PFSK-1 (cell line): ENCODE results near the gene CXCL17.

ENCODE experiments used
- FOXP2 ChIP-seq: optimal IDR thresholded peaks from 2 replicates; pipeline ENCODE3; 2011; ENCODE audit warnings: borderline replicate concordance, control low read depth, inconsistent platforms; ENCODE audit not compliant: insufficient read depth; ENCODE audit errors: extremely low read length, extremely low read depth
- POLR2AphosphoS5 ChIP-seq: IDR thresholded peaks from 2 replicates; pipeline ENCODE4 v1.6.1; 2012; ENCODE audit warnings: low read depth, mild to moderate bottlenecking, control low read depth, low read length, moderate library complexity
- SIN3A ChIP-seq: IDR thresholded peaks from 2 replicates; pipeline ENCODE4 v1.6.1; 2012; ENCODE audit warnings: mild to moderate bottlenecking, low read length, moderate library complexity, borderline replicate concordance; ENCODE audit not compliant: insufficient read depth
- TAF1 ChIP-seq: IDR thresholded peaks from 2 replicates; pipeline ENCODE4 v1.6.1; 2012; ENCODE audit warnings: low read length, control low read depth, borderline replicate concordance; ENCODE audit not compliant: insufficient read depth
- TF ChIP-seq, protein P1 (sequence below), 2 experiments: IDR thresholded peaks; 2 replicates each; pipeline versions ENCODE4 v1.6.1 to v1.8.0; 2011 to 2012; ENCODE audit warnings: low read depth in 2 of 2, low read length in 2 of 2, control low read depth in 1 of 2, inconsistent platforms in 1 of 2, mild to moderate bottlenecking in 1 of 2, moderate library complexity in 1 of 2; ENCODE audit not compliant: insufficient read depth in 1 of 2

Gene CXCL17

DNA sequence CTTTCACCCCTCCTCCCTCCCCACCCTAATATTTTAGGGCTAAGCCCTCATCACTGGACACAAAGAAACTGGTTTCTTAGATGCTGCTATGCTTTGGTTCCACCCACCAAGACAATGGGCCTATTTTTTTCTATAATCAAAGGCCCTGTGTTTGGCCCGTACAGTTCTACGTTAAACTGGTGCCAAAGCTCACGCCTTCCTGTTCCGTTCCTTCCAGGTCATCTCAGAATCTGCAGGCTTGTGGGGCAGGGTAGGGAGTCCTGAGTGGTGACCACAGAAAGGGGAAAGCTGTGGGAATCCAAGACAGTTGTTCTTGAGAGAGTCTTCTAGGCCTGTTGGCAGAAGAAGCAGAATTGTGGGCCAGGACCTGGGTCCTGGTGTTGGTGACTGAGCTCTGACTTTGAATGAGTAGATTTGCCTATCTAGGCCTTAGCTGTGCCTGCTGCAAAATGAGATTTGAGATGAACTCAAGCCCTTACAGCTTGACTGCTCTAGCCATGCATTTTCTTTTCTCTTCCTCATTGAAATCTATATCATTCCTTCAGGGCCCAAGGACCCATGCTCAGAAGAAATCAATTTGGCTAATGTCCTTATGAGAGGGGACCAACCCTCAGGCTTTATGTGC lies 19.1 kb upstream of the CXCL17 start:
- no peak for TF ChIP-seq POLR2AphosphoS5

DNA sequence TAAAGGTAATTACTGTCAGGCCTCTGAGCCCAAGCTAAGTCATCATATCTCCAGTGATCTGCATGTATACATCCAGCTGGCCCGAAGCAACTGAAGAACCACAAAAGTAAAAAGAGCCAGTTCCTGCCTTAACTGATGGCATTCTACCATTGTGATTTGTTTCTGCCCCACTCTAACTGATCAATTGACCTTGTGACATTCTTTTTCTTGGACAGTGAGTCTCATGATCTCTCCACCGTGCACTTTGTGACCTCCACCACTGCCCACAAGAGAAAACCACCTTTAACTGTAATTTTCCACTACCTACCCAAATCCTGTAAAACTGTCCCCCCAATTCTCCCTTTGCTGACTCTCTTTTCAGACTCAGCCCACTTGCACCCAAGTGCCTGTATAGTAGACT lies 17.2 kb upstream of the CXCL17 start:
- TF ChIP-seq FOXP2 = no peak
- TF ChIP-seq, protein P1, sequence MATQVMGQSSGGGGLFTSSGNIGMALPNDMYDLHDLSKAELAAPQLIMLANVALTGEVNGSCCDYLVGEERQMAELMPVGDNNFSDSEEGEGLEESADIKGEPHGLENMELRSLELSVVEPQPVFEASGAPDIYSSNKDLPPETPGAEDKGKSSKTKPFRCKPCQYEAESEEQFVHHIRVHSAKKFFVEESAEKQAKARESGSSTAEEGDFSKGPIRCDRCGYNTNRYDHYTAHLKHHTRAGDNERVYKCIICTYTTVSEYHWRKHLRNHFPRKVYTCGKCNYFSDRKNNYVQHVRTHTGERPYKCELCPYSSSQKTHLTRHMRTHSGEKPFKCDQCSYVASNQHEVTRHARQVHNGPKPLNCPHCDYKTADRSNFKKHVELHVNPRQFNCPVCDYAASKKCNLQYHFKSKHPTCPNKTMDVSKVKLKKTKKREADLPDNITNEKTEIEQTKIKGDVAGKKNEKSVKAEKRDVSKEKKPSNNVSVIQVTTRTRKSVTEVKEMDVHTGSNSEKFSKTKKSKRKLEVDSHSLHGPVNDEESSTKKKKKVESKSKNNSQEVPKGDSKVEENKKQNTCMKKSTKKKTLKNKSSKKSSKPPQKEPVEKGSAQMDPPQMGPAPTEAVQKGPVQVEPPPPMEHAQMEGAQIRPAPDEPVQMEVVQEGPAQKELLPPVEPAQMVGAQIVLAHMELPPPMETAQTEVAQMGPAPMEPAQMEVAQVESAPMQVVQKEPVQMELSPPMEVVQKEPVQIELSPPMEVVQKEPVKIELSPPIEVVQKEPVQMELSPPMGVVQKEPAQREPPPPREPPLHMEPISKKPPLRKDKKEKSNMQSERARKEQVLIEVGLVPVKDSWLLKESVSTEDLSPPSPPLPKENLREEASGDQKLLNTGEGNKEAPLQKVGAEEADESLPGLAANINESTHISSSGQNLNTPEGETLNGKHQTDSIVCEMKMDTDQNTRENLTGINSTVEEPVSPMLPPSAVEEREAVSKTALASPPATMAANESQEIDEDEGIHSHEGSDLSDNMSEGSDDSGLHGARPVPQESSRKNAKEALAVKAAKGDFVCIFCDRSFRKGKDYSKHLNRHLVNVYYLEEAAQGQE (IDR thresholded peaks at IDR 0.05; ENCODE audit: insufficient read depth in 1 of 2, low read depth in 2 of 2, low read length in 2 of 2) = no peak
- no peak for TF ChIP-seq POLR2AphosphoS5
- TF ChIP-seq SIN3A = no peak

- TF ChIP-seq TAF1 (no peak), FOXP2 (no peak), POLR2AphosphoS5 (no peak), SIN3A (no peak)
- TF ChIP-seq, protein P1 (IDR thresholded peaks at IDR 0.05; ENCODE audit: insufficient read depth in 1 of 2, low read depth in 2 of 2, low read length in 2 of 2) = no peak
These were observed 12.9 kb upstream of the CXCL17 start for GRCh38 chr19:42455621-42456081.

- TF ChIP-seq SIN3A = no peak
- TF ChIP-seq TAF1 = no peak
- TF ChIP-seq POLR2AphosphoS5 = no peak
- TF ChIP-seq, protein P1 (IDR thresholded peaks at IDR 0.05; ENCODE audit: insufficient read depth in 1 of 2, low read depth in 2 of 2, low read length in 2 of 2) = no peak
- TF ChIP-seq FOXP2 = no peak
These were observed 12.3 kb upstream of the CXCL17 start for GRCh38 chr19:42455086-42455485.

- TF ChIP-seq TAF1 (no peak), FOXP2 (no peak), POLR2AphosphoS5 (no peak), SIN3A (no peak)
- TF ChIP-seq, protein P1 (IDR thresholded peaks at IDR 0.05; ENCODE audit: insufficient read depth in 1 of 2, low read depth in 2 of 2, low read length in 2 of 2) = no peak
These were observed 9.8 kb upstream of the CXCL17 start for GRCh38 chr19:42452590-42452989.
